Ammon's horn (tissue), 1 donor: Measurements from ENCODE around the gene SIPA1L3.

Source experiments
- DNase-seq: peaks from one replicate; pipeline ENCODE4 v3.0.0-alpha.2; 2016; ENCODE audit warnings: low spot score

Gene SIPA1L3

DNA sequence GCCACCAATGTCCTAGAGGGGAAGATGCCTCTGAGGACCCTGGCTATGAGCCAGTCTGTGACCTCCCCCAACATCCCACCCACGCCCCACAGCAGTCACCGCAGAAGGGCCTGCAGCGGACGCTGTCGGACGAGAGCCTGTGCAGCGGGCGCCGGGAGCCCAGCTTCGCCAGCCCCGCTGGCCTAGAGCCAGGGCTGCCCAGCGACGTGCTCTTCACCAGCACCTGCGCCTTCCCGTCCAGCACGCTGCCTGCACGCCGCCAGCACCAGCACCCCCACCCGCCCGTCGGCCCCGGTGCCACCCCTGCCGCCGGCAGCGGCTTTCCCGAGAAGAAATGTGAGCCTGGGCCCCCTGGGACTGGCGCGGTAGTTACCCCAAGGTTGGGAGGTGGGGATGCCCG, 286.4 kb downstream of the SIPA1L3 start:
- no peak for DNase-seq

DNA sequence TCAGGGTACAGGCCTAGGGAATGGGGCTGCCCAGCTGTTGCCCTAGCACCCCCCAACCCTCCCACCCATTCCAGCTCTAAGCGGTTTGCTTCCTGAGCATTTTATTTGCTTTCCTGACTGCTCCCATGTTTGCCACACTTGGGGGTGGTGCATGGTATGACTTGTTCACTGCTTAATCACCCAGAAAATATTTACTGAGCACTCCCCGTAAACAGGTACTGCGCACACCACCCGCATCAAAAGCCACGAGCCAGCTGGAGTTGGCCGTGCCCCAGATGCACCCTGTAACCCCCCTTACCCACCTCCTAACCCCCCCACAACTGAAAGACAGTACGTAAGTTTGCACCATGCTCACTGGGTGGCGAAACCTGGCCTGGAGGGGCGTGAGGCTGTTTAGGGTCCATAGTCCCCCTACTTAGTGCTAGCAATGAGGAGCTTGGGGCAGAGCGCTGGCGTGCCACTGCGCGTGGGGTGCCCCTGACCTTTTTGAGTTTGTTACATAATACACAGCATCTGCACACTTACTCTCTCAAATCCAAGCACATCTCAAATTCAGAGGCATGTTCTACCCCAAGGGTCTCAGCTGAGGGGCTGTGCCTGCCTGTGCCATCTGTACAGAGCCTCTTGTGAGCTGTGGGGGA, 287.2 kb downstream of the SIPA1L3 start:
- no peak for DNase-seq

DNA sequence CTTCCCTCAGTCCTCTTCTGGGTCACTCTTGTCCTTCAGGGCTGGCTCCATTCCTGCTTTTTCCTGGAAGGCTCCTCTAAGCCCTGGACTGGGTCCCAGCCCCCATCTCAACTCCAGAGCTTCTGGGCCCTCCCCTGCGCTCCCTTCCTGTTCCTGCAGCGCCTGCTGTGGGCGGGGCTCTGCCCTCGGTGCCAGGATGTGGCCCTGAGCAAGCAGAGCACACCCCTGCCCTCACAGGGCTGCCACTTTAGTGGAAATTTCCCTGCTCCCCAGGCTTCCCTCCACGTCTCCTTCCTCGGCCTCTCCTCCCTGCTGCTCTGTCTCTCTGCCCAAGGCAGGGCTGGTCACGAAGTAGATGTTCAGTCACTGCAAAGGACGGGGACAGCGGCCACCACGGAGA, 288.2 kb downstream of the SIPA1L3 start:
- DNase-seq: no peak

DNA sequence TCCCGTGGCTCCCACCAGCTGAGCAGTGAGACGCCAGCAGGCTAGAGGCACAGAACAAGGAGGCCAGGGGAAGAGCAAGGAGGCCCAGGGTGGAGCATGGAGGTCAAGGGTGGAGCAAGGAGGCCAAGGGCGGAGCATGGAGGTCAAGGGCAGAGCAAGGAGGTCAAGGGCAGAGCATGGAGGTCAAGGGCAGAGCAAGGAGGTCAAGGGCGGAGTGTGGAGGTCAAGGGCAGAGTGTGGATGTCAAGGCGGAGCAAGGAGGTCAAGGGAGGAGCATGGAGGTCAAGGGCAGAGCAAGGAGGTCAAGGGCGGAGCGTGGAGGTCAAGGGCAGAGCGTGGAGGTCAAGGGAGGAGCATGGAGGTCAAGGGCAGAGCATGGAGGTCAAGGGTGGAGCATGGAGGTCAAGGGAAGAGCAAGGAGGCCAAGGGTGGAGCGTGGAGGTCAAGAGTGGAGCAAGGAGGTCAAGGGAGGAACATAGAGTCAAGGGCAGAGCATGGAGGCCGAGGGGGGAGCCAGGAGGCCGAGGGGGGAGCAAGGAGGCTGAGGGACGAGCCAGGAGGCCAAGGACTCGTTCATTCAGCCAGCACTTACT, 289.3 kb downstream of the SIPA1L3 start:
- DNase-seq: no peak

DNA sequence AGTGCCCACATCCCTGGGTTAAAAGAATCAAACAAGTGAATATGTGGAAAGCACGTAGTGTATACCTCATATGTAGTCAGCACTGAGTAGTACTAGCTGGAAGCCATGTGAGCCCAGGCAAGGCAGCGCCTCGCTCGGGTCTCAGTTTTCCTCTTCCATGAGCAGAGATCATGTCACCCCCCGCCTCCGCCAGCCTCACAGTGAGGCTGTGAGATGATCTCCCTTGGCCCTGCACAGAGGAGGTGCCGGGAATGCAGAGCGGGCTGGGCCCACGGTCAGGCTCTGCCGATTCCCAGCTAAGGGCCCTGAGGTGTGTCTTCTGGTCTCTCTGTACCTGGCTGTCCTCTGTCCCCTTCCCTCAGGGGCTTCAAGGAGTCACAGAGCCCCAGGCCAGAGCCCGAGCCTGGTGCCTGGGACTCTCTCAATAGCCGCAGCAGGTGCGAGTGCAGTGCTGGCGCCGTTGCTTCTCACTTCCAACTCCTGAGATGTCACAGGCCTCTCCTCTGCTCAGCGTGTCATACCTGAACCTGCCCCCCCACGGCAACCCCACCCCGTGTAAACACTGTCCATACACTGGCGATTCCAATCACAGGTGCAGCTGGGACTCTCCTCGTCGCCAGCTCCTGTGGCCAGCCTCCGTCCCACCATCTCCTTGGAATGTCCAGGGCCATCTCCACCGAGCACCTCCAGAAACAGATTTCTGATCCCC, 290.1 kb downstream of the SIPA1L3 start:
- no peak for DNase-seq

DNA sequence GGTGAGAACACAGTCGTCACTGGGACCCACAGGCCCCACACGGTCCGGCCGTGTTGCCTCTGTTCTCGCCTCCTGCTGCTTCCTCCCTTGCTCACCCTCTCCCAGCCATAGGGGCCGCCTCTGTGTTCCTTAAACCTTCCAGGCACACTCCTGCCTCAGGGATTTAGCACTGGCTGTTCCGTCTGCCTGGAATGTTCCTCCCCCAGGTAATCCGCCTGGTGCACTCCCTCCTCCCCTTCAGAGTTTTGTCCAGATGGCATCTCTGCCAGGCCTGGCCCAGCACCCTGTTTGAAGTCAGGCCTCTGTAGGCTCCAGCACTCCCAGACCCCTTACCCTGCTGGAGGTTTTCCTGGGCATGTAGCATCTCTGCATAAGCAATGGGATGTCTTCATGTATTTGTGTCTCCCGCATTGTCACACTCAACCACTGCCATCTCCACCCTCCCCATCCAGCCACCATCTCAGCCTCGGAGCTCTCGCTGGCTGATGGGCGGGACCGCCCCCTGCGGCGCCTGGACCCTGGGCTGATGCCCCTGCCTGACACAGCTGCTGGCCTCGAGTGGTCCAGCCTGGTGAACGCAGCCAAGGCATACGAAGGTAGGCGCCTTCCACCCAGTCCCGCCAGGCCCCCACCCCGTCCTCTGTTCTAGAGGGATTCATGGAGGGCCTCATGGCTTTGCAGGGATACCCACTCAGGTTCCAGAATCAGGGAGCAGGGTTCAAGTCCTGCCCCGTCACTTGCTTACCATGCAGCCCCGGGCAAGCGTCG, 291.1 kb downstream of the SIPA1L3 start:
- no peak for DNase-seq

DNA sequence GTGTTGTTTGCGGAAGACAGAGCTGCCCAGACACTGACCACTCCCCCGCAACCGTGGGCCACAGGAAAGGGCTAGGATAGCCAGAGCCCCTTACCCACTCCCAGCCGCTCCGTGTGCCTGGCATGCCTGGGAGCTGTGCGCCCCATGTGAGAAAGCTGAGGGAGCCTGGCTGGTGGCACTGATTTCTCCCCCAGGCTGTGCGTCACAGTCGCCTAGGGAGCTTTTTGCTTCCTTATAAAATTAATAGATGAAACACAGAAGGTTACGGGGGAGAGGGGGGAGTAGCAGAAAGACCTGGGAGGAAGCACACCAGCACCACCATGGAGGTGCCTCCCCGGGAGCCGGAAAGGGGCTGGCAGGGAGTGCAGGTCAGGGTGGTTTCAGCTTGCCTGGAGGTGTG, 292.3 kb downstream of the SIPA1L3 start:
- no peak for DNase-seq

DNA sequence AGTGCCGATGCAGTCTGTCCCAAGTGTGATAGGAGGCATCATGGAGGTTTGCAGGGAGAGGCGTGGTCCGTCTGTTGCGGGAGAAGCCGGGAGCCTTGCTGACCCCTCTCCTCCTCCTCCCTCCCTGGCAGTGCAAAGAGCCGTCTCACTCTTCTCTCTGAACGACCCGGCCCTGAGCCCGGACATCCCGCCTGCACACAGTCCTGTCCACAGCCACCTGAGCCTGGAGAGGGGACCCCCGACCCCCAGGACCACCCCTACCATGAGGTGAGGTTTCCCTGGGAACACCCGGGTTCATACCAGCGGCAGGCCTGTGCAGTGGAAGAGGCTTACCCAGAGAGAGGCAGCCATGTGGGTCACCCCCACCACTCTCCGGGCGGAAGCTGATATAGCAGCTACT, 294.7 kb downstream of the SIPA1L3 start:
- DNase-seq: no peak

DNA sequence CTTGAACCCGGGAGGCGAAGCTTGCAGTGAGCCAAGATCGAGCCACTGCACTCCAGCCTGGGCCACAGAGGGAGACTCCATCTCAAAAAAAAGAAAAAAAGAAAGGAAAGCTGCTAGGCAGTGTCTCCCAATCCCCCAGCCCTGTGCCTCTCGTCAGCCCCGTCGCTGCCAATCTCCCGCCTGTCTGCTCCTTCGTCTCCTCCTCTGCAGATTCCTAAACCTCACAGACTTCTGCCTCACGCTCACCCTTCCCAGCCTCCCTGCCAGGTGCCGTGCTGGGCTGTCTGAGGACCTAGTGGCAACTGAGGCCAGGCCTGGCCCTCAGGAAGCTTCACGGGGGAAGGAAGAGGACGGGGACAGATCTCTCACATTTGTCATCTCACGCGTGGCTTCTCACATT, 295.5 kb downstream of the SIPA1L3 start:
- DNase-seq: no peak

DNA sequence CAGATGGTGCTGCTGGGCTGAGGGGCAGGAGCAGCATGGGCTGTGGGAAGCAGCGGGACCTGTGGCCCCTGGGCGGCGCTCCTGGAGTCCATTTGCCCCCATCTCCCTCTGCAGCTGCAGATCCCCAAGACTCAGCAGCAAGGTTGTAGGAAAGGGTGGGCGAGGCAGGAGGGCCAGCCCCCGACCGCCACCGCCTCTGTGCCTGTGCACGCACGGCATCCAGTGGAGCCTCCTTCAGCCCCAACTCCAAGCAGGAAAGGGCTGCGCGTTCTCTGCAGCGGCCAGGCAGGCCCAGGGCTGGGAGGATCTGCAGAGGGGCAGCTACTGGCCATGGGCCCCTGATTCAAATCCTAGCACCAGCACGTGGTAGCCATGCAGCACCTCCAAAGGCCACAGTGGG, 296.2 kb downstream of the SIPA1L3 start:
- no peak for DNase-seq

DNA sequence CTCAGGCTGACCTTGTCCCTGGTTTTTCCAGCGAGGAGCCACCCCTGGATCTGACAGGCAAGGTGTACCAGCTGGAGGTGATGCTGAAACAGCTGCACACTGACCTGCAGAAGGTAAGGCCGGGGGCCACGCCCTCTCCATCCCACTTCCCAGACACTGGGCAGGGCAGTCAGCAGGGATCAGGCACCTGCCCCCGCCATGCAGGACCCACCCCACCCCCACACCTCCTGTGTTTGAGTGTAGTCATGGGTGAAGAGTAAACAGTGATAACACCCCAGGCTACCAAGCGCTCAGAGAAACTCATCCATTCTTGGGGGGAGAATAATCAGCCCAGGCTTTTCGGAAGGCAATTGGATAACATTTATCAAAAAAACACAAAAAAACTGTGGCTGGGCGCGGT, 297.1 kb downstream of the SIPA1L3 start:
- no peak for DNase-seq

DNA sequence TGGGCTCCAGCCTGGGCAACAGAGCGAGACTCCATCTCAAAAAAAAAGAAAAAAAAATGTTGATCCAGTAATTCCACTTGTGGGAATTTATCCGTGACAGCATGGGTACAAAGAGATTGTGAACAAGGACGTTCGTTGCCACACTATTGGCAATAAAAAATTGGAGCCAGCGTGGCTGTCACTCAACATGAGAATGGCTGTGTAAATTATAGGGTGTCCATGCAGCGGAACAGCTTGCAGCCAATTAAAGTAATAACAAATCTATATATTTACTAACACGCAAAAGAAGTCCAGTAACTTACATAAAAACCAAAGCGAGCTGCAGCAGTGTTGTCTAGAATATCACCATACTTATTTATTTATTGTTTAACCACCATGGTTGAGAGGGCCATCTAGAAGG, 297.7 kb downstream of the SIPA1L3 start:
- DNase-seq: no peak

DNA sequence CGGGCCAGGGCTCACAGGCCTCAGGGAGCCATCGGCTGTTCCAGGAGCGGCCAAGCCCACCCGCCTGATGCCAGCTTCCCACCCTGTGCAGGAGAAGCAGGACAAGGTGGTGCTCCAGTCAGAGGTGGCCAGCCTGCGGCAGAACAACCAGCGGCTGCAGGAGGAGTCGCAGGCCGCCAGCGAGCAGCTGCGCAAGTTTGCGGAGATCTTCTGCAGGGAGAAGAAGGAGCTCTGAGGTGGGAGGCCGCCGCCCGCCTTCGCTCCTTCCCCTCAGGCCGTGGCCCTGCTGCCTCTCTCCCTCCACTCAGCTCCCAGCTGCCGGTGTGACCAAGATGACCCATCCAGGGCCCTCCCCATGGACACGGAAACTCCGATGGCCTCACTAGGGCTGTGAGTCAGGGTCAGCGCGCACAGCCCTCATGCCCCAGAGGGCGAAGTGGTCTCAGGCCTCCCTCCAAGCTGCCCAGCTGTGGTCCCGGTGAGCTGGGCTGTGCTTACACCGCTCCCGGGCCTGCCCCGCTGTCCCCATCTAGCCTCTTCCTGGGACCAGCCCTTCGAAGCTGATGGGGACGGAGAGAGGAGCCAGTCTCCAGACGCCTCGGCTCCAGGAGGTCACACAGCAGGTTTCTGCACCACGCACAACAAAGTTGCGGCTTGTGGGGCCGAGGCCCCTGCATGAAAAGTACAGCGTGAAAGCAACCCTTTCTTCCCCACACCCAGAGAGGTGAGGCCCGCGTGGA, 299.2 kb downstream of the SIPA1L3 start:
- DNase-seq: no peak

DNA sequence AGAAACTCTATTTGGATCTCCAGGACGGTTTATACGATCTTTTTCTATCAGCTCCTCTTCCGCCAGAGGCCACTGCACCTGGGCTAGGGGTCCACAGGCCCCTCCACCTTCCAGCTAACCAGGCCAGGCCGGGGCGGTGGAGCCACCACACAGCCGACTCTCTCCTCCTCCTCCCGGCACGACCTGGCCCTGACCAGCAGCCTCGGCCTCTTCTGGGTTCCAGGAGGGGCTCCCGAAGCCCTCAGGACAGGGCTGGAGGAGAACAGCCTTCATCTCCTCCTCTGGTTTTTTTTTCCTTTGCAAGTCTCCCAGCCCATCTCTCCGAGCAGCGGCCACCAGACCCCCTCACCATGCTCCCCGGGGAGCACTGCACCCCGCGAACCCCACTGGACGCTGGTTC, 299.9 kb downstream of the SIPA1L3 start:
- no peak for DNase-seq

DNA sequence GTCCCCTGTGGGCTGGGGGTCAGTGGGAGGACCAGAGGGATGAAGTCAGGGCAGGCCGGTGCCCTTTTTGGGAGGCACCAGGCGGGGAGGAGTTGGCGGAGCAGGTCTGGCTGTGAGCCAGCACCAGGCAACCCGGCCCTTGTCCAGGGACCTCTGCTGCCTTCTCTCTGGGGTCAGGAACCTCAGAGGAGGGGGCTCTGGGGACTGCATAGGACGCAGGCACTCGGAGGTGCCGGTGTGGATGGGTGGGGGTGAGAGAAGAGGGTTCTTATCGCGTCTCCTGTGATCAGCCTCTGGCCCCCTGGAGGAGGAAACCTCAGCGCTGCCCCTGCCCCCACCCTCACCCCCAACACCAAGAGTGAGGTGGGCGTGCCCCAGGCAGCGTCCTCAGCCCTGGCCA, 300.5 kb downstream of the SIPA1L3 start:
- DNase-seq: no peak

DNA sequence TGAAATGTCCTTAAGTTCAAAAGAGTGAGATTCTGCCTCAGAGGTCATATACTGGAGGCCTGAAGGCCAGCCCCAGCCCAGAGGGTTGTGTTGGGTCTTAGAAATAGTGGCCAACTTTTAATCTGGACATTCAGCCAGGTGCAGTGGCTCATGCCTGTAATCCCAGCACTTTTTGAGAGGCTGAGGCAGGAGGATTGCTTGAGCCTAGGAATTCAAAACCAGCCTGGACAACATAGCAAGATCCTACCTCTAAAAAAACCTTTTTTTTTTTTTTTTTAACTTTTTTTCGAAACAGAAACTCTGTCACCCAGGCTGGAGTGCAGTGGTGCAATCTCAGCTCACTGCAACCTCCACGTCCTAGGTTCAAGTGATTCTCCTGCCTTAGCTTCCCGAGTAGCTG, 301.6 kb downstream of the SIPA1L3 start:
- DNase-seq: no peak

DNA sequence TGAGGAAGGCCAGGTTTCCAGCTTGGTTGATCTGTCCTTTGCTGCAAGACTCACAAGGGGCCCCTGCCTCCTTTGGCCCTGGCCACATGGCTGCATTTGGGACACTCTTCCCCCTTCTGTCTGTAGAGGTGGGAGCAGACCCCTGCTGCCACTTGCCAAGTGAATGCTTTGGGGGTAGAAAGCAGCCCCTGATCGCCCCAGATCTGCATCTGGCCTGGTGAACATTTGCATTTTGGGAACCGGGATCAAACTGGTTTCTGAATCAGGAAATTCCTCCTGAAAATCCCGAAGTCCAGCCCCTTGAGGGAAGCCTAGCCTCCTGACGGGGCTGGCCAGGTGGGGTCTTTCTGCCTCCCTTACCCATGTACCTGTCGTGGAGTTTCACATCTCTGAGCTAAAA, 302.1 kb downstream of the SIPA1L3 start:
- no peak for DNase-seq

DNA sequence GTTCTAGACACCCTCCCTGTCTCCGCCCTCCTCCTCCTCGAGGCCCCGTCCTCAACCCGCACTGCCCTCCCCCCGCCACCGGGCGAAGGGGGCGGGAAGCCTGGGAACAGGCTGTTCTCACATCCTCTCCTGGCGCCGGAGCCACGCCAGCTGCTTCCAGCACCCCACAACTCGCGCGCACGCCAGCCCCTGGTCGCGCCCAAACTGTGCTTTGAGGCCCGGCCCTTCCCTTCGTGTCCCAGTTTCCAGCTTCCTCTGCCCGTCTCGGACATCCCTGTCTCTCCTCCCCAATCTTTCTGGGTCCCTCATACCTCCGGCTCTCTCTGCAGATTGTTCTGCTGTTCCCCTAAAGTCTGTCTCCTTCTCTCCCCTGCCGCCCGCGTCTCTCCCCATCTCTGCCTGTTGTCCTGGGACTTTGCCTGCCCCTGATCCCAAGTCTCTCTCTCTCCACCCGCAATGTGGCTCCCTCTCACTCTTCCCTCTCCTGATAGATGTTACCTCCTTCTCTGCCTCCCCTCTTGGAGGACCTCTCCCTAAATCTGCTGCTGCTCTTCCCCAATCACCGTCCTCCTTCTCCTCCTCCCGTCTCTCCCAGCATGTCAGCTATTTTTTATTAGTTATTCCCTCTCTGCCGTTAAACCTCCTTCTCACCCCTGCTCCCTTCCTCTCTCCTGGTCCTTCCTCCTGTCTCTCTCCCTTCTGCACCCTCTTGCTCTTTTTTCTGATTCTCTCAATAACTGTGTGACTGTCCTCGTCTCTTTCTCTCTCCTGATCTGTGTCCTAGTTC, 302.9 kb downstream of the SIPA1L3 start:
- peak; percentile 87 for DNase-seq

DNA sequence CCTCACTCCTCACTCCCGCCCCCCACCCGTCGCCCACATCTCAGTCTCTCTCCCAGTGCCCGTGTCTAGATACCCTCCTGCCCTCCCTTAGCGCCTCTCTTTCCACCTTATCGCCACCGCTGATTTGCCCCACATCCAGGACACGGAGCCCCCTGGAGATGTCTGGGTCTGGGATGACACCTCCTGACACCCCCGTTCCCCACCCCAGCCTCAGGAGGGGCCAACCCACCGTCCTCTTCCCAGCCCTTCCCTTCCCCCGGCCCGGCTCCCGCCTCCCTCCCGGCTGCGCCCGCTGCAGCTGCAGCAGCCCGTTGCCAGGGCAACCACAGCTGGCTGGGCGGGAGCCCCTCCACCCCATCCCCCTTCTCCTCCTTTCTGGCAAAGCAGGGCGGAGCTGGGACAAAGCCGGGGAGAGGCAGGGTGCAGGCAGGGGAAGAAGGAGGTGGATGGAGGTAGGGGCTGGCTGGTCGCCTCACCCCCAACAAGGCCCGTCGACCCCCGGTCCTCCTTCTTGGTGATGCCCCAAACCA, 303.5 kb downstream of the SIPA1L3 start:
- DNase-seq: peak; percentile 87

DNA sequence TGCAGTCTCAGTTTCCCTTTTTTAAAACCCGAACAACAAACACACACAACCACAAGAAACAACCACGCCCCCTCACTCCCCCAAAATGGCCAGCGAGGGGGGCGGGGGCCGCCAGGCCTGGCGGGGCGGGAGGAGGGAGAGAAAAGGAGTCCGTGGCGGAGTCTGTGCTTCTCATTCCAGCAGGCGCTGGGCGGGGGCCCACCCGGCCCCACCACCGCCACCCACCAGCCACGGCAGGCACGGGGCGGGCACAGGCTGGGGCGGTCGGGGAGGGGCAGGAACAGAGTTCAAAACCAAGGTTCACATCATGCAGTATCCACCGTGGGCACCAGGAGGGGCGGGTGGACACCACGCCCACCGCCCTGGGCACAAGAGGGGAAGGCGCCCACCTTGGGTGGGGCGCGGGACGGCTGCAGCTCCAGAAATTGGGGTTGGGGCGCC, 304.2 kb downstream of the SIPA1L3 start:
- no peak for DNase-seq

DNA sequence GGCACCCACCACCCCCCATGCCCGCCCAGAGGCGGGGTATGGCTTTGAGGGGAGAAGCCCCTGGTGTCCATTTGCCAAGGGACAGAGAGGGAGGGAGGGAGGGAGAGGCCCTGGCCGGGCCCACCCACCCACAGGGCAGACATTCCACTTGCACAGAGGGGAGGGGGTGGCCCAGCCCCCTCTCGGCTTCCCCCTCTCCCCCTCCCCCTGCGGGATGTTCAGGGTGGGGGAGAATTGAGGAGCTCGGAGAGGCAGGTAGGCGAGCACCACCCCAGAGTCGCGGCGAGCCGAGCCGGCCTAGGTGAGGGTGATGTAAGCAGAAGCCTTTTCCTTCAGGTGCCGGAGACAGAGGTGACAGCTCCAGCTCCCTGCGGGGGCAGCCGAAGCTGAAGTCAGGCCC, 304.8 kb downstream of the SIPA1L3 start:
- DNase-seq: no peak
